Measurements from ENCODE around the gene BOD1L1. TPM values are rescaled to one million over a fixed set of nuclear protein-coding genes. Genes with fewer than 3 reads are reported as not detected.
A peak's percentile ranks its signal among the peaks of the same experiment; 100 is the strongest.

Gene BOD1L1
- total RNA-seq, 2 experiments from 2014 or later = 39.3 to 39.6 TPM

DNA sequence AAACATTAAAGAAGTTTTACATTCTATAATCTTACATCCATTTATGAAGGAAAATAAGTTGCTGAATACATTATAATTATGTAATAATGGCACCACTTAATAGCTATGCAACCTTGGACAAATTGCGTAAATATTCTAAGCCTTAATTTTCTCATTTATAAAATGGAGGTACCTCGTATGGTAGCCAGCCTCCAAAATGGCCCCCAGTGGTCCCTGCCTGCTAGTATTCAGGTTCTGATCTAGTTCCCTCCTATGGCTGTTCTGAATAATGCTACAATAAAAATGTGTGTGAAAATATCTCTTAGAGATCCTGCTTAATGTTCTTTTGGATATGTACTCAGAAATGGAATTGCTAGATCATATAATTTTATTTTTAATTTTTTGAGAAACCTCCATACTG lies 72.2 kb downstream of the BOD1L1 start:
- peaks cover 71% of the 10 kb centered on the region for H3K27me3 Mint-ChIP-seq
- H3K27ac ChIP-seq (ENCODE audit: low read depth in 1 of 2, low read length in 2 of 2) = no peak overlapping the region
- H3K27ac Mint-ChIP-seq = no peak overlapping the region
- no peak overlapping the region for H3K4me3 Mint-ChIP-seq
- TF ChIP-seq, protein P1, sequence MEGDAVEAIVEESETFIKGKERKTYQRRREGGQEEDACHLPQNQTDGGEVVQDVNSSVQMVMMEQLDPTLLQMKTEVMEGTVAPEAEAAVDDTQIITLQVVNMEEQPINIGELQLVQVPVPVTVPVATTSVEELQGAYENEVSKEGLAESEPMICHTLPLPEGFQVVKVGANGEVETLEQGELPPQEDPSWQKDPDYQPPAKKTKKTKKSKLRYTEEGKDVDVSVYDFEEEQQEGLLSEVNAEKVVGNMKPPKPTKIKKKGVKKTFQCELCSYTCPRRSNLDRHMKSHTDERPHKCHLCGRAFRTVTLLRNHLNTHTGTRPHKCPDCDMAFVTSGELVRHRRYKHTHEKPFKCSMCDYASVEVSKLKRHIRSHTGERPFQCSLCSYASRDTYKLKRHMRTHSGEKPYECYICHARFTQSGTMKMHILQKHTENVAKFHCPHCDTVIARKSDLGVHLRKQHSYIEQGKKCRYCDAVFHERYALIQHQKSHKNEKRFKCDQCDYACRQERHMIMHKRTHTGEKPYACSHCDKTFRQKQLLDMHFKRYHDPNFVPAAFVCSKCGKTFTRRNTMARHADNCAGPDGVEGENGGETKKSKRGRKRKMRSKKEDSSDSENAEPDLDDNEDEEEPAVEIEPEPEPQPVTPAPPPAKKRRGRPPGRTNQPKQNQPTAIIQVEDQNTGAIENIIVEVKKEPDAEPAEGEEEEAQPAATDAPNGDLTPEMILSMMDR (IDR thresholded peaks at IDR 0.05) = no peak
- peaks cover 5 to 17% of the 10 kb centered on the region in 2 experiments for H3K27me3 ChIP-seq (ENCODE audit: control insufficient read depth in 1 of 2, insufficient read depth in 2 of 2, low read length in 2 of 2)
- ChIA-PET POLR2A (no interaction called here), CTCF (no interaction called here)
- no peaks in the 10 kb centered on the region for H3K9me3 Mint-ChIP-seq
- no peak overlapping the region for H3K4me3 ChIP-seq (ENCODE audit: low read length)
- ATAC-seq (ENCODE audit: poor library complexity) = no peak
- no peaks in the 10 kb centered on the region for H3K36me3 ChIP-seq (ENCODE audit: insufficient read depth, low read length)
- DNase-seq = no peak
- no peaks in the 10 kb centered on the region for H3K9me3 ChIP-seq (ENCODE audit: control insufficient read depth in 1 of 2, insufficient read depth in 1 of 2, low read length in 2 of 2)
- H3K4me1 ChIP-seq (ENCODE audit: insufficient read depth, low read length) = no peaks in the 10 kb centered on the region
- H3K4me1 Mint-ChIP-seq (ENCODE audit: low read depth) = no peaks in the 10 kb centered on the region
- intact Hi-C loops (cut with DNase I, micrococcal nuclease) = no loop called here
- H3K36me3 Mint-ChIP-seq (ENCODE audit: low read depth) = no peaks in the 10 kb centered on the region

DNA sequence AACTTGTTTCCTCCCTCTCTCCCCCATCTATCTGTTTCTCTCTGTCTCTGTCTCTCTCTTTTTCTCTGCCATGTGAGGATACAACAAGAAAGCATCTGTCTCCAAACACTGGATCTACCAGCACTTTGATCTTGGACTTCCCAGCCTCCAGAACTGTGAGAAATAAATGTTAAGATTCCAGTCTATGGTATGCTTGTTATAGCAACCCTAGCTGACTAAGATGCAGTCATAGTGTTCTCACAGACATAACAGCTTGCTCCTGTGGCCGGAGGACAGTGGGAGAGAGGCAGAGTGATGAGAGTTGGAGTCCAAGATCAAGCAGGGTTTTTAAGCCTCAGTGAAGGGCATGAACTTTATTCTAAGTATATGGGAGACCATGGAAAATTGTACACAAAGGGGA lies 74.4 kb downstream of the BOD1L1 start:
- POLR2A ChIA-PET = interaction anchor here (0.6 kb wide), 1 partner anchor 822 kb away, joined by 3 read pairs; no protein-coding TSS in a partner anchor
- no peak for ATAC-seq (ENCODE audit: poor library complexity)

DNA sequence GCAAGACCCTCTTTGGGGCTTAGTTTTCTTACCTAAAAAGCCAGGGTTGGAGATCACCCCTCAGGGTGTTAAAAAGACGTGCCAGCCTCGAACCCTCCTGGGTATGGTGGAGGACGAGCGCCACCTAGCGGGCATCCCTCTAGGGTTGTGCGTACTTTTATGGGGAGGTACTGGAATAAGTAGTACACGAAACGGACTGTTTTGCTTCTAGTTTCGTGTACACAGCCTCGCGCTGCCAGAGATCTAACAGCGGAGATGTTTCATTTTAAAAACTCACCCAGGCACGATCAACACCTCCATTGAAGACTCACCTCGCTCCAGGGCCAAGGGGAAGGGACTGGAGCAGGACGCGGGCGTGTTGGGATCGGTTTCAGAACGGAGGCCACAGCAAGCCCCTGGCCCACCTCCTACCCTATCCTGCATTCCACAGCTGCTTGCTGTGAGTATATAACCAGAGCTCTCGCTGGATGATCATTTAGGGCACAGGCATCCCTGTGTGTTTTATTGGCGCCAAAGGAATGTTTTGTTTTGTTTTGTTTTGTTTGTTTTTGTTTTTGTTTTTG lies 78.5 kb downstream of the BOD1L1 start:
- POLR2A ChIA-PET = no interaction called here
- peaks cover 36% of the 10 kb centered on the region for H3K4me1 ChIP-seq (ENCODE audit: insufficient read depth, low read length)
- H3K4me3 ChIP-seq (ENCODE audit: low read length) = peak overlapping the region; percentile 13
- CTCF ChIA-PET = no interaction called here
- peaks cover 45 to 73% of the 10 kb centered on the region in 2 experiments for H3K27me3 ChIP-seq (ENCODE audit: control insufficient read depth in 1 of 2, insufficient read depth in 2 of 2, low read length in 2 of 2)
- Mint-ChIP-seq H3K27ac (no peak overlapping the region), H3K4me3 (peak overlapping the region; percentile 65), H3K9me3 (no peaks in the 10 kb centered on the region), H3K36me3 (ENCODE audit: low read depth) (no peaks in the 10 kb centered on the region), H3K4me1 (ENCODE audit: low read depth) (peaks cover 29% of the 10 kb centered on the region), H3K27me3 (peaks cover 85% of the 10 kb centered on the region)
- H3K27ac ChIP-seq (ENCODE audit: low read depth in 1 of 2, low read length in 2 of 2) = no peak overlapping the region
- no peaks in the 10 kb centered on the region for H3K36me3 ChIP-seq (ENCODE audit: insufficient read depth, low read length)
- H3K9me3 ChIP-seq (ENCODE audit: control insufficient read depth in 1 of 2, insufficient read depth in 1 of 2, low read length in 2 of 2) = peaks cover 11 to 17% of the 10 kb centered on the region in 2 experiments
- DNase-seq (peak; percentile 59 to 87 (median 76)), ATAC-seq (ENCODE audit: poor library complexity) (peak; percentile 60)
- TF ChIP-seq, protein P1 (IDR thresholded peaks at IDR 0.05) = peak; percentile 93
- intact Hi-C loops (cut with DNase I, micrococcal nuclease) = loop anchor here (1.0 to 10.0 kb wide), 5 partner anchors 64 to 821 kb away; partner anchors contain the start of gene RAB28 (in 1 of the 2)

More for the DNA sequence above, 74.4 kb downstream of the BOD1L1 start:
- Mint-ChIP-seq H3K9me3 (no peaks in the 10 kb centered on the region), H3K27ac (no peak overlapping the region), H3K4me1 (ENCODE audit: low read depth) (peaks cover 10% of the 10 kb centered on the region), H3K4me3 (no peak overlapping the region), H3K36me3 (ENCODE audit: low read depth) (no peaks in the 10 kb centered on the region), H3K27me3 (peaks cover 84% of the 10 kb centered on the region)
- peaks cover 9% of the 10 kb centered on the region for H3K4me1 ChIP-seq (ENCODE audit: insufficient read depth, low read length)
- intact Hi-C loops (cut with DNase I, micrococcal nuclease) = no loop called here
- H3K27me3 ChIP-seq (ENCODE audit: control insufficient read depth in 1 of 2, insufficient read depth in 2 of 2, low read length in 2 of 2) = peaks cover 21 to 37% of the 10 kb centered on the region in 2 experiments
- no peaks in the 10 kb centered on the region for H3K36me3 ChIP-seq (ENCODE audit: insufficient read depth, low read length)
- peaks cover 0 to 1% of the 10 kb centered on the region in 2 experiments for H3K9me3 ChIP-seq (ENCODE audit: control insufficient read depth in 1 of 2, insufficient read depth in 1 of 2, low read length in 2 of 2)
- TF ChIP-seq, protein P1 (IDR thresholded peaks at IDR 0.05) = no peak
- no peak overlapping the region for H3K4me3 ChIP-seq (ENCODE audit: low read length)
- H3K27ac ChIP-seq (ENCODE audit: low read depth in 1 of 2, low read length in 2 of 2) = no peak overlapping the region
- CTCF ChIA-PET = no interaction called here
- no peak for DNase-seq
